ENCODE measurements around the gene KCNJ16.

KCNJ16 gene

GRCh38 chr17:70168977-70169708 is 94.1 kb downstream of the KCNJ16 start, which contains the start of gene KCNJ2:
KCNJ2 (plus strand) TSS chr17:70169532; CDS start chr17:70175040, 5,508 bp downstream.
- FAIRE-seq: peak; percentile 67
- DNase-seq (ENCODE audit: insufficient read length, low spot score): peak; percentile 63

GRCh38 chr17:70169709-70170597 is 94.9 kb downstream of the KCNJ16 start:
- no peak for TF ChIP-seq POLR2AphosphoS5 (IDR thresholded peaks at IDR 0.05; ENCODE audit: low read depth, low read length)
- TF ChIP-seq SPI1 (IDR thresholded peaks at IDR 0.05; ENCODE audit: low read depth, low read length): no peak
- TF ChIP-seq POLR2A (IDR thresholded peaks at IDR 0.05; ENCODE audit: low read depth, low read length): no peak
- no peak for TF ChIP-seq PAX5 (IDR thresholded peaks at IDR 0.05; ENCODE audit: insufficient read depth, low read length, severe bottlenecking)
- FAIRE-seq (no peak), DNase-seq (ENCODE audit: insufficient read length, low spot score) (no peak)

More at GRCh38 chr17:70168977-70169708, 94.1 kb downstream of the KCNJ16 start, which contains the start of gene KCNJ2:
- TF ChIP-seq PAX5 (IDR thresholded peaks at IDR 0.05; ENCODE audit: insufficient read depth, low read length, severe bottlenecking) (no peak), POLR2AphosphoS5 (IDR thresholded peaks at IDR 0.05; ENCODE audit: low read depth, low read length) (no peak), TAF1 (IDR thresholded peaks at IDR 0.05; ENCODE audit: low read depth, low read length) (peak; percentile 18; the same call in 1 of the 2 replicates)

GRCh38 chr17:70171159-70171558 is 96.1 kb downstream of the KCNJ16 start:
- TF ChIP-seq SPI1 (IDR thresholded peaks at IDR 0.05; ENCODE audit: low read depth, low read length): no peak
- no peak for TF ChIP-seq PAX5 (IDR thresholded peaks at IDR 0.05; ENCODE audit: insufficient read depth, low read length, severe bottlenecking)
- TF ChIP-seq POU2F2 (IDR thresholded peaks at IDR 0.05; ENCODE audit: low read depth, low read length): no peak
- no peak for TF ChIP-seq POLR2AphosphoS5 (IDR thresholded peaks at IDR 0.05; ENCODE audit: low read depth, low read length)
- TF ChIP-seq POLR2A (IDR thresholded peaks at IDR 0.05; ENCODE audit: low read depth, low read length): no peak
- no peak for TF ChIP-seq TAF1 (IDR thresholded peaks at IDR 0.05; ENCODE audit: low read depth, low read length)
- no peak for FAIRE-seq
- DNase-seq (ENCODE audit: insufficient read length, low spot score): no peak

GRCh38 chr17:70172449-70172848 is 97.4 kb downstream of the KCNJ16 start:
- no peak for DNase-seq (ENCODE audit: insufficient read length, low spot score)
- no peak for FAIRE-seq
- TF ChIP-seq PAX5 (IDR thresholded peaks at IDR 0.05; ENCODE audit: insufficient read depth, low read length, severe bottlenecking): no peak
- no peak for TF ChIP-seq TAF1 (IDR thresholded peaks at IDR 0.05; ENCODE audit: low read depth, low read length)

GRCh38 chr17:70172923-70173322 is 97.9 kb downstream of the KCNJ16 start:
- FAIRE-seq (no peak), DNase-seq (ENCODE audit: insufficient read length, low spot score) (no peak)
- TF ChIP-seq POLR2AphosphoS5 (IDR thresholded peaks at IDR 0.05; ENCODE audit: low read depth, low read length) (no peak), SPI1 (IDR thresholded peaks at IDR 0.05; ENCODE audit: low read depth, low read length) (no peak), POLR2A (IDR thresholded peaks at IDR 0.05; ENCODE audit: low read depth, low read length) (no peak), POU2F2 (IDR thresholded peaks at IDR 0.05; ENCODE audit: low read depth, low read length) (no peak), PAX5 (IDR thresholded peaks at IDR 0.05; ENCODE audit: insufficient read depth, low read length, severe bottlenecking) (no peak), TAF1 (IDR thresholded peaks at IDR 0.05; ENCODE audit: low read depth, low read length) (no peak)

GRCh38 chr17:70173681-70174080 is 98.7 kb downstream of the KCNJ16 start:
- FAIRE-seq (no peak), DNase-seq (ENCODE audit: insufficient read length, low spot score) (no peak)
- TF ChIP-seq POLR2AphosphoS5 (IDR thresholded peaks at IDR 0.05; ENCODE audit: low read depth, low read length): no peak
- no peak for TF ChIP-seq POLR2A (IDR thresholded peaks at IDR 0.05; ENCODE audit: low read depth, low read length)
- TF ChIP-seq PAX5 (IDR thresholded peaks at IDR 0.05; ENCODE audit: insufficient read depth, low read length, severe bottlenecking): no peak
- TF ChIP-seq POU2F2 (IDR thresholded peaks at IDR 0.05; ENCODE audit: low read depth, low read length): no peak
- TF ChIP-seq SPI1 (IDR thresholded peaks at IDR 0.05; ENCODE audit: low read depth, low read length): no peak
- TF ChIP-seq TAF1 (IDR thresholded peaks at IDR 0.05; ENCODE audit: low read depth, low read length): no peak

GRCh38 chr17:70181376-70181775 is 106.4 kb downstream of the KCNJ16 start:
- DNase-seq (ENCODE audit: insufficient read length, low spot score) (no peak), FAIRE-seq (no peak)
- no peak for TF ChIP-seq PAX5 (IDR thresholded peaks at IDR 0.05; ENCODE audit: insufficient read depth, low read length, severe bottlenecking)
- no peak for TF ChIP-seq POLR2A (IDR thresholded peaks at IDR 0.05; ENCODE audit: low read depth, low read length)
- no peak for TF ChIP-seq SPI1 (IDR thresholded peaks at IDR 0.05; ENCODE audit: low read depth, low read length)

GRCh38 chr17:70181866-70182265 is 106.8 kb downstream of the KCNJ16 start:
- no peak for TF ChIP-seq SPI1 (IDR thresholded peaks at IDR 0.05; ENCODE audit: low read depth, low read length)
- TF ChIP-seq POLR2A (IDR thresholded peaks at IDR 0.05; ENCODE audit: low read depth, low read length): no peak
- TF ChIP-seq POLR2AphosphoS5 (IDR thresholded peaks at IDR 0.05; ENCODE audit: low read depth, low read length): no peak
- no peak for TF ChIP-seq TAF1 (IDR thresholded peaks at IDR 0.05; ENCODE audit: low read depth, low read length)
- TF ChIP-seq POU2F2 (IDR thresholded peaks at IDR 0.05; ENCODE audit: low read depth, low read length): no peak
- no peak for TF ChIP-seq PAX5 (IDR thresholded peaks at IDR 0.05; ENCODE audit: insufficient read depth, low read length, severe bottlenecking)
- DNase-seq (ENCODE audit: insufficient read length, low spot score): no peak
- FAIRE-seq: no peak

GRCh38 chr17:70183508-70183907 is 108.5 kb downstream of the KCNJ16 start:
- TF ChIP-seq POU2F2 (IDR thresholded peaks at IDR 0.05; ENCODE audit: low read depth, low read length): no peak
- no peak for TF ChIP-seq POLR2AphosphoS5 (IDR thresholded peaks at IDR 0.05; ENCODE audit: low read depth, low read length)
- no peak for TF ChIP-seq SPI1 (IDR thresholded peaks at IDR 0.05; ENCODE audit: low read depth, low read length)
- TF ChIP-seq TAF1 (IDR thresholded peaks at IDR 0.05; ENCODE audit: low read depth, low read length): no peak
- TF ChIP-seq PAX5 (IDR thresholded peaks at IDR 0.05; ENCODE audit: insufficient read depth, low read length, severe bottlenecking): no peak
- TF ChIP-seq POLR2A (IDR thresholded peaks at IDR 0.05; ENCODE audit: low read depth, low read length): no peak
- no peak for DNase-seq (ENCODE audit: insufficient read length, low spot score)
- no peak for FAIRE-seq

Data from GM12891 (cell line).